NCI-H2196 (cell line): Measurements from ENCODE around the gene PLA2G2C.
"Not testable (repeated sequence)": the region's sequence is repeated elsewhere in the genome, so short reads cannot be mapped to it uniquely, and the experiment has no call there.

ENCODE experiments used
- DNase-seq: peaks from one replicate; lab custom pipeline; 2025; ENCODE audit not compliant: unreplicated experiment; lab: John Stamatoyannopoulos, UW

Gene PLA2G2C

DNA sequence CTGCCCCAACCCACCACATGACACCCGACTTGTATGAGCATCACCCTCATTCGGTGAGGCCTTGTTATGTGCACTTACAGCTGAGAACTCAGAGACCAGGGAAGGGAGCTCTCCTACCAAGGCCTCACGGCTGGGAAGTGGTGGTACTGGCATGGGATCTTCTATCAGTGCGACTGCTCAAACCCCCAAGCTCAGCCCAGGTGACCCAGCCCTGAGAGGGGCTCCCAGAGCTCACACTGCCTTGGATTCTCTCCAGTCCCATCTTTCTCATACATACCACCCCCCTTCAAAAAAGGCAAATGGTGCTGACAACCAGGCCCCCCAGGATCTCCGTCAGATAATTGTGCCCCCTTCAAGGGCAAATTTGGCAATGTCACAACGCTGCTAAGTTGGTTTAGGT lies 48.0 kb downstream of the PLA2G2C start:
- DNase-seq, result no peak

DNA sequence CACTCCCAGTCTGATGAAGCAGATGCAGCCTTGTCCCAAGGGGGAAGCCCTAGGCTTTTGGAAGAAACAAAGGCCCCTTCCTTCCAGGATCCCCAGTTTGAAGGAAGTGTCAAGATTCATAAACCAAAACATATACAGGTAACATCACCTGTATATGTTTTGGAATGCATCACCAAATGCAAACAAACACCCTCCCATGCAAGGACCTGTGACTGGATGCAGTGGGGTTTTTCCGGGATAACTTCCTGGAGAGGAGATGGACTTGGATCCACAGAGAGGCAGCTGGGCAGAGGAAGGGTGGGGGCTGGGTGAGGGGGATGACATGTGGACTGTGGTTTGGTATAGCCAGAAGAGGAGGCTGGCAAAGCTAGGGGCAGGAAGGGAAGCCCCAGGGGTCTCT lies 48.7 kb downstream of the PLA2G2C start:
- no peak for DNase-seq

DNA sequence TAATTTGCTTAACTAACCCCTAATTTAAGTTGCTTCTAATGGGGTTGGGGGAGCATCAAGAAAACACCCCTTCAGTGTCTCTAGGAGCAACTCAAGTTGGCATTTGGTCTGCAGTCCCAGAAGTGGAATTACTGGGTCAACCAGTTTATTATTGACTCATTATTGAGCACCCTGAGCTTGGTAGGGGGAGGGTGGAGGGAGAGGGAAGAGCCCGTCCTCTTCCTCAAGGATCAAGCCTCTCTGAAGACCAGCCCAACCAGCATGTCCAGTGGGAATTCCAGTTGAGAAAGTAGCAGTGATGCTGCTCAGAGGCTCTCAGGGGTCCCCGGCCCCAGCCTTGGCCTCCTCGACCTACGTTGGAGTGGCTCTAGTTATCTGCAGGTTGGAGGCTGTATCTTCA lies 49.3 kb downstream of the PLA2G2C start:
- no peak for DNase-seq

DNA sequence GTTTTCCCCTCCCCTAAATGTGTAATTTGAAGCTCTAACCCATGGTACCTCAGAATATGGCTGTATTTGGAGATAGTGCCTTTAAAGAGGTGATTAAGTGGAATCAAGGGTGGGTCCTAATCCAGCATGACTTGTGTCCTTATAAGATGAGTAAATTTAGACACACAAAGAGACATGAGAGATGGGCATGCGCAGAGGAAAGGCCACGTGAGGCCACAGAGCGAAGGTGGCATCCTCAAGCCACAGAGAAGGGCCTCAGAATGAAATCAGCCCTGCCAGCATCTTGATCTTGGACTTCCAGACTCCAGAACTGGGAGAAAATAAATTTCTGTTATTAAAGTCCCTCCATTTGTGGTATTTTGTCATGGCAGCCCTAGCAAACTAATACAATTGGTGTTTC lies 50.1 kb downstream of the PLA2G2C start:
- DNase-seq, result no peak

DNA sequence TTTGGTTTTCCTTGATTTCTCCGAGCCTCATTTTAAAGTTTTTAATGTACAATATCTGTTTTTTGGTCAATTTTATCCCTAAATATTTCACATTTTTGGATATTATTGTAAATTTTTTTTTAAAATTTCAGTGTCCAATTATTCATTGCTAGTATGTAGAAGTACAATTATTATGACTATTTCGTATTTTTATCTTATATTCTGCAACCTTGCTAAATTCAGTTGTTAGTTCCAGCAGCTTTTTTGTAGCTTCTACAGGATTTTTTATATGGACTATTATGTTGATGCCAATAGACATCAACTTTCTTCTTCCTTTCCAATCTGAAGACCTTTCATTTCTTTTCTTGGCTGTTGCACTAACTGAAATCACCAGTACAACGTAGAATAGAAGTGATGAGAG lies 51.3 kb downstream of the PLA2G2C start:
- no peak for DNase-seq

DNA sequence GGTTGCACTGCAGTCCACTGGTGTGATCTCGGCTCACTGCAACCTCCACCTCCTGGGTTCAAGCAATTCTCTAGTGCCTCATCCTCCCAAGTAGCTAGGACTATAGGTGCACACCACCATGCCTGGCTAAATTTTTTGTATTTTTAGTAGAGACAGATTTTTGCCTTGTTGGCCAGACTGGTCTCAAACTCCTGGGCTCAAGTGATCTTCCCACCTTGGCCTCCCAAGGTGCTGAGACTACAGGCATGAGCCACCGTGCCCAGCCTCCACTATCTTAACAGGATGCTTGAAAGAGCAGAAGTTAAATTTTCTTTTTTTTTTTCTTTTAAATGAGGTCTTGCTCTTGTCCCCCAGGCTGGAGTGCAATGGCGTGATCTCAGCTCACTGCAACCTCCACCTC lies 55.8 kb downstream of the PLA2G2C start:
- not testable (repeated sequence) for DNase-seq

DNA sequence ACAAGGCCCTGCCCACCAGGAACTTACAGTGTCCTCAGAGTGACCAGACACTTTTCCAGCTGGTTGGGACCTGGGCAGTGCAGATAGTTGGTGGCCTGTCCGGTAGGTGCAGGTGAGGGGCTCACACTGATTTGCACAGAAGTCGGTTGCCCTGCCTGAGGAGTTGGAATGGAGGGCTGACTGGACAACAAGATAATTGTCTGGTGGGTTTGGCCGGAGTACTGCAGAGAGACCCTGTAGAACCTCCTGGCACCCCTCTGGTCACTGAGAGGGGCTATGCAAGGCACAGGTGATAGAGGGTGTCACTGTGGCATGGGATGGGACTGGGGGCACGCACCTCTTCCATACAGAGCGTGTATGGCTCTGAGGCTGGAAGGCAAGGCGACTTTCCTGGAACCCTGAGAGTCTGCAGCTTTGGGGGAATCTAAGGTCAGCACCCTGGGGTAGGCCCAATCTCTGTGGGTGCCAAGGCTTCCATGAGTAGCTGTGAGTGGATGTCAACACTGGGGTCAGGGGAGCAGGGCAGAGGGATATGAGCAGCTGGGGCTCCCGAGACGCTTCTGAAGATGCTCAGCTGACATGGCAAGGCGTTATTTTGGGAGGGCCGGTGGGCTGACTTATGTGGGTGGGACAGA lies 59.4 kb downstream of the PLA2G2C start:
- DNase-seq, result no peak

DNA sequence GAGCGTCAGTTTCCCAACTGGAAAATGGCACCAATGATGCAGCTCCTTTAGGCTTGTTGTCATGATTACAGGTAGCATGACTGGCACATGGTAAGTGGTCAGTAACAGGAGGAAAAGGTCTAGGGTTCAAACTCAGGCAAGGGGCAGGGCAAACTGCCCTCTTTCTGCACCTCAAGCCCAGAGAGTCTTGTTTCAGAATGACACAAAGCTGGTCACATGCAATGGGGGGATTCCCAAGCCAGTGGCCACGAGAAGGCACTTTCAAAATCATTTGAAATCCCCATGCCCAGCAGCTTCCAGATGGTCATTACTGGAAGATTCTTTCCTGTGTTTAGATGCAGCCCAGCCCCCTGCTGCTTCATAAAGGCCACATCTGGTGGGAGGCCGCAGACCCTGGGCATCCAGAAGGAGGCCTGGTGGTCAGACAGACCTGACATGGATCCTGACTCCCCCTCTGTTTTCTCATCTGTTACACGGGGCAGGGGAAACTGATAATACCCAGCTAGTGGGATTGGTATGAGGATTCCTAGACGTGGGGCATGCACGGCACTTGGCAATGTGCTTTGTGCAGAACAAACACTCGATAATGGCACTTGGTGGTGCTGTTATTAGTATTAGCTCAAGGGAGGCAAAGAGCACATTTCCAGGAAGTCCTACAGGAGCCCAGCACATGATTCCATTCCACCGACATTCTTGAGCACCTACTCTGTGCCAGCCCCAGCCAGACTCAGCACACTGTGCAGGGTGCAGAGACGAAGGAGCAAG lies 60.1 kb downstream of the PLA2G2C start:
- DNase-seq, result no peak

DNA sequence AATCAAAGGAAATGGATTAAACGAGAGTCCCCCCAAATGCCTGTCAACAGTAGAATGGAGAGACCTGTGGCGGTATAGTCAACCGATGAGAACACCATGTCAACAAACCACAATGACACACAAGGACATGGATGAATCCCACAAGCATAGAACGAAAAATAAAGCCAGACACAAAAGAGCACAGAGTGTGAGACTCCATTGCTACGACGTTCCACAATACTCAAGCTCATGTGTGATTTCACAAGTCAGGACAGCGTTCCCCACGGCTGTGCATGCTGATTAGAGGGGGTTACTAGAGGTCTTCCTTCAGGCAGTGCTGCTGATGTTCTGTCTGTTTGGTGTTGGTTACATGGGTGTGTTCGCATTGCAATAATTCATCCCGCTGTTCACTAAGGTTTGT lies 61.2 kb downstream of the PLA2G2C start:
- no peak for DNase-seq

DNA sequence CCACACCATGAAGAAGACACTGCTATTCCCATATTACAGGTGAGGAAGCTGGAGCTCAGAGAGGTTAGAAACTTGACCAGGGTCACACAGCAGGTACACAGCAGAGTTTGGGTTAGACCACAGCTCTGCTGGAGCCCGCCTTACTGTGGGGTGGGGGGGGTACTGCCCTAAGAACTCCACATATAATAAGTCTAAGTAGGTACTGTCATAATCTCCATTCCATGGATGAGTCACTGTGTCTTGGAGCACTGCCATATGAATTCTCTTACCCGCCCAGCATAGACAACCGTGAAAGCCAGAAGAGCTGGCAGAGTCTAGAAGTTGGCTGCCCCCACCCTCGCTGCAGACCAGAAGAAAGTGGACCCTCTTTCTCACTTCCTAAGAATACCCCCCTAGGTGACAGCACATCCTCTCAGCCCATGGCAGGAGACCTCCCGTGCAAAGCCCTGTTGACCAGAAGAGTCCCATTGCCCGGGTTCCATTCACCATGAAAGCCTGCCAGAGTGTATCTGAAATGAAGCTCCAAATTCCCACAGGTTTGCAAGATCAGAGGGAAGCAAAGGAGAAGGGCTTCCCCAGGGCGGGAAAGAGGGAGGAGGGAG lies 61.8 kb downstream of the PLA2G2C start:
- DNase-seq, result peak; percentile 45

DNA sequence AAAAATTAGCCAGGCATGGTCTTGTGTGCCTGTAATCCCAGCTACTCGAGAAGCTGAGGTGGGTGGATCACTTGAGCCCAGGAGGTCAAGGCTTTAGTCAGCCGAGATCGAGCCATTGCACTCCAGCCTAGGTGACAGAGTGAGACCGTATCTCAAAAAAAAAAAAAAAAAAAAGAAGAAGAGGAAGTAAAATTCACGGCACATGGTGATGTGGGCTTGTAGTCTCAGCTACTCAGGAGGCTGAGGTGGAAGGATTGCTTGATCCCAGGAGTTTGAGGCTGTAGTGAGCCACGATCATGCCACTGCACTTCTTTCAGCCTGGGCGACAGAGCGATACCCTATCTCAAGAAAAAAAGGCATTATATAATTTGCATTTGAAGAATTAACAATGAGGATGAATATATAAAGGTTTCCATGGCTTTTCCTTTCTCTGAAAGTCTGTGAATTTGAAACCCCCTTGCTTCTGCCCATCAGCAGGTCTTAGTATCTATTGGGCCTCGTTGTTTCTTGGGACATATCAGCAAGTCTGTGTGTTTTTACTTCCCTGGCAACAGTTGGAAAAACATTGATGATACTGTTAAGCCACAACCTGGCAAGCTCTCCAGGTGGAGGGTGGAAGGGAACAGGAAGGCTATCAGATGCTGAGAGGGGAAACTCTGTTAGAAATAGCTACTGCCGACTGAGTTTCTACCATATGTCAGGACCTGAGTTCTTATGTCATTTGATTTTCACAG lies 62.4 kb downstream of the PLA2G2C start:
- peak; percentile 8 for DNase-seq

DNA sequence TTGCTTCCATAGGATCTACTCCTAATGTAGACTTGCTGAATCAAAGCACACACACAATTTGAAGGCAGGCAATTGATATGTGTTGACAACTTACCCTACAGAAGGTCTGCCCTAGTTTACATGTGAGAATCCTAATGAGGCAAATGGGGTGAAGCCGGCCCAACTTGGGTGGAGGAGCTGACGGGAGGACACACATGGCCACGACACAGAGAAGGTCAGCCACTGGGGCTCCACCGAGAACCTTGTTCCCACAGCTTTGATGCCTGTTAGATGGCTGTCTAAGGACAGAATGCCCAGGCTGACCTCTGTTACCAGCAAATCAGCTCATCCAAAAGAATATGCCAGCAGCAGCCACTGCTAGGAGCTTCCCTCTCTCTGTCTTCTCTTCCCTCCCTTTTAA lies 65.5 kb downstream of the PLA2G2C start:
- DNase-seq, result no peak

DNA sequence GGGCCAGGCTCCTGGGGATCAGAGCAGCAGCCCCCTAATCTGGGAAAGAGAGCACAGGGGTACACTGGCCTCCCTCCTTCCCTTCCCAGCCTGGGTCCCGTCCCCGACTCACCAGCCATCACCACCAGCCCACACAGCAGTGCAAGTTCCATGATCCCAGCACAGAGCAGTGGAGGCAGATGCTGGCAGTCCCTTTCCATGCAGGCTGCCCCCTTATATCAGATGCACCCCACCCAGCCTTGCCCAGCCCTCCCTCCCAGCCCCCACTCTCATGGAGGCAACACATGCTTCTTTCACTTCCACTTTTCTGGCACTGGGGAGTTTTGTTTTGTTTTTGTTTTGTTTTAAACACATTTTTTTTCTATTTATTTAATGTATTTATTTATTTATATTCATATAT lies 67.0 kb downstream of the PLA2G2C start, which contains the start of gene PLA2G2D:
Gene PLA2G2D (minus strand): TSS at position 190 of the 400 bp plus-strand sequence. CDS start 38 bp downstream, at position 152.
- no peak for DNase-seq

DNA sequence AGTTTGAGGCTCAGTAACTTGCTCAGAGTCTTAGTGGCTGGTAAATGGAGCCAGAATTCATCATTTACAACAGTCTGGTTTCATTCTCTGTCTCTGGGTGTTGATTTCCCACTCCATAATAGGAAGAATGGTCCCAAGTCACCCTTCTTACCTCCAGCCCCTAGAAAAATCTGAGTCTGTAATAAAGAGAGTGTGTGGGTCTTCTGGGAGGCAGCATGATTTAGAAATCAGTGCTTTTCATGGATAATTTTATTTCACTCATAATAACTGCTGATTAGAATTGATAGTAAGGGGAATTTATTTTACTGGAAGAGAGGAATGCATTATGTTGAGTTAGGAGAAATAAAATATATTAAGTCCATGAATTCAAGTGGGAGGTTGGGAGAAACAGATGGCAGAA lies 69.1 kb downstream of the PLA2G2C start:
- DNase-seq, result no peak

DNA sequence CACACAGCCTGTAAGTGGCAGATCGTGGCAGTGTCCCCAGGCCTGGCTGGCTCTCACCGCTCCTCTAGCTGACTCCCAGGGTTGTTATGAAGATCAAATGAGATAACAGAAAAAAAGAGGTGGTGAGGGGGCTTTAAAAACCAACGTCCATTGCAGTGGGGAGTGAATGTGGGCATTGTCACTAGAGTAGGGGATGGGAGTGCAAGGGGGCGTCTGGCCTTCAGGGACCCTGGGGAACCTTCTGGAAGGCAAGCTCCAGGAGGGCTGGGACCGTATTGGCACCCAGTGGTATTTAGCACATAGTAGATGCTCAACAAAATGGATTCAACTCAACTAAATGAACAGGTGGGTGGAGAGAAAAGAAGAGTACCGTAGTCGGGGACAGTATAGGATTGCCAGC lies 70.4 kb downstream of the PLA2G2C start:
- DNase-seq, result no peak

DNA sequence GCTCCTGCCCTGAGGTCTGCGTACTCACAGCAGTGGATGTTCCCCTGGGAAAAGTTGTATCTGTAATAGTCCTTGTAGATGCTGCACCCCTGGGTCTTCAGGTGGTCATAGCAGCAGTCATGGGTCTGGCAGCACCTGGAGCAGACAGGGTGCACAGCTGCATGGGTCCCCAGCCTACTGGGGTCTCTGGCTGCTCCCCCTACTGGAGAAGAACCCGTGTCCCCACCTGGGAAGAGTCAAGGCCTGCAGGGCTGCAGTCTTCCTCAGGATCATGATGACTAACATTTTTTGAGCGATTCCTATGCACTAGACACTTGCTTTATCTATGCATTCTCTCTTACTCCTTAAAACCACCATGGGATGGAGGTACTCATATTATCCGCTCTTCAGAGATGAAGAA lies 70.8 kb downstream of the PLA2G2C start:
- DNase-seq, result no peak

DNA sequence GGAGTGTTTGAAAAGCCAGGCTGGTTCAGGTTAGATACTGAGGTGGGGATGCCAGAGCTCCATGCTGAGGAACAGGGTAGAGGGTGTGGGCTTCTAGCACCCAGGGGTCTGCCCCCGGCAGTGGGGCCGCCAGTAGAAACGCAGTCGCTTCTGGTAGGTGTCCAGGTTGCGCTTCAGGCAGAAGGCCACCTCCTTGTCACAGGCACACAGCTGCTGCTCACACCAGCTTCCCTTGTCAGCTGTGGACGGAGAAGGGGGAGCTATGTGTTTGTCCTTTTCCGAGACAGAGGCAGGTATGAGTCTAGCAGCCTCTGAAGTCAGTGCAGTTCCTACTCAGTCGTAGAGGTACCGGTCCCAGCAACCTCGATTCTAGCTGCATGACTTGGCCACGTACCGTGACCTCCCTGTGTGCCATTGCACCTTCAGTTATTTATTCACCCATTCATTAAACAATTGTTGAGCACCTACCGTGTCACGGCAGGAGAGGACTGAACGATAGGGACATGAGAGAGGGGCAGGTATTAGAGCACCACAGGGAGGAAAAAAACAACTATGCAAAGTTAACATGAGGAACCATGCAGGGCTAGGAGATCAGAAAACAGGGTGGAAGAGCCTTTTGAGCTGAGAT lies 72.2 kb downstream of the PLA2G2C start:
- no peak for DNase-seq
